Activated CD8-positive, alpha-beta memory T cell treated with anti-CD3 and anti-CD28 coated beads, Interleukin-2, amount 50 U/mL, for 4 hours (primary cell): ENCODE measurements around the gene SLC30A4.
A peak's percentile ranks its signal among the peaks of the same experiment; 100 is the strongest.

ENCODE experiments used
- DNase-seq: peaks from one replicate; pipeline ENCODE4 v3.0.0-alpha.2; 2020

SLC30A4 gene

DNA sequence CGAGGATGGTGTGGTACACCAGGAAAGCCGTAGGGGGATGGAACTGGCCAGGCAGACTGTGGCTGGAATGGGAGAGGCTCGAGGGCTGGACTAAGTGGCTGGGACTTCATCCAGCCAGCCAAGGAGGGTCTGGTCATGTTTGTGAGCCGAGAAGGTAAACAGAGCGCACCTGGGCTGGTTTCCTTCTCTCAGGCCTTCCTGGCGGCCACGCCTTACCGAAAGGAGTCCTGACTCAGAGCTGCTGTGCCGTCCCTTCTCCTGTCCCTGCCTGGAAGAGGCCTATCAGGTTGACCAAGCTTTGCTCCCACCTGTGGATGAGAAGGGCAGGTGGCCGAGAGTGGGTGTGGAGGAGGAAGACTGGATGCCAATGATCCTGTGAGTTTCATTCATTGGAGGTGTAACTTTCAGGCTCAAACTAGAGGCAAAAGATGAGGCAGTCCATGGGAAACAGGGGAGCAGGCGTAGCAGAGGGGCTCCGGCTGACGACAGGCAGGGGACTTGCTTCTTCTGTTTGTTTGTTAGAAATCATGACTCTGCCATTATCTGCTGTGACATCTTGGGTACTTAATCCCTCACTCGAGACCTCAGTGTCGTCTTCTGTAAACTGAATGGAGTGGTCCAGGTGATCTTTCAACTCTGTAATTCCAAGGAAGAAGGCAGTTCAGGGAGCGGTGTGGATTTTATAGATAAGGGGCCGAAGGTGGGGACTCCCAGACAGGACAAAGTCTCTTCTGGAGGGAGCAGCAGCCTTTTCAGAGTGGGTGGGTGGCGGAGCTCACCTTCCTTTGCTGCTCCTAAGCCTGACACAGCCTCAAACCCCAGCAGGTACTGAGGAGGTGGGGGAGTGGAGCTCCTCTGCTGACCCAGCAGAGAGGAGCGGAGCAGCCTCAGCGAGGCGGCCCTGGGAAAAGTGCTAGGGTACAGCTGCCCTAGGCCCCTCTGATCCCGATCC, 72.4 kb downstream of the SLC30A4 start:
- DNase-seq: no peak

DNA sequence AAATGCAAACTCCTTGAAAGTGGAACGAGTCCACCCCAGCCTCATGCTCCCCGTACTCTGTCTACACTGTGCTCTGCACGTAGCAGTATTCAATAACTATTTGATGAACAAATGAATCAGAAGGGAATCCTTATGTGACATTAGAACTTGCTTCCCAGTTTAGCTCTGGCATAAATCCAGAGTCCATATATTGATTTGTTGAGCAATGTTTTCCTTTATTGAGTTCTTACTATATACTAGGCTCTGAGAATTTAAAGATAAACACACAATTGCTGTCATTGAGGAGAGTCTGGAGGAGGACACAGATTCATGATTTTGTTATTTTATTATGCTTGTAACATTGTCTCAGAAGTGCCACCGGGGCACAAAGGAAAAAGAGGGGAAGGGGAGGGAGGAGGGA, 73.2 kb downstream of the SLC30A4 start:
- no peak for DNase-seq

DNA sequence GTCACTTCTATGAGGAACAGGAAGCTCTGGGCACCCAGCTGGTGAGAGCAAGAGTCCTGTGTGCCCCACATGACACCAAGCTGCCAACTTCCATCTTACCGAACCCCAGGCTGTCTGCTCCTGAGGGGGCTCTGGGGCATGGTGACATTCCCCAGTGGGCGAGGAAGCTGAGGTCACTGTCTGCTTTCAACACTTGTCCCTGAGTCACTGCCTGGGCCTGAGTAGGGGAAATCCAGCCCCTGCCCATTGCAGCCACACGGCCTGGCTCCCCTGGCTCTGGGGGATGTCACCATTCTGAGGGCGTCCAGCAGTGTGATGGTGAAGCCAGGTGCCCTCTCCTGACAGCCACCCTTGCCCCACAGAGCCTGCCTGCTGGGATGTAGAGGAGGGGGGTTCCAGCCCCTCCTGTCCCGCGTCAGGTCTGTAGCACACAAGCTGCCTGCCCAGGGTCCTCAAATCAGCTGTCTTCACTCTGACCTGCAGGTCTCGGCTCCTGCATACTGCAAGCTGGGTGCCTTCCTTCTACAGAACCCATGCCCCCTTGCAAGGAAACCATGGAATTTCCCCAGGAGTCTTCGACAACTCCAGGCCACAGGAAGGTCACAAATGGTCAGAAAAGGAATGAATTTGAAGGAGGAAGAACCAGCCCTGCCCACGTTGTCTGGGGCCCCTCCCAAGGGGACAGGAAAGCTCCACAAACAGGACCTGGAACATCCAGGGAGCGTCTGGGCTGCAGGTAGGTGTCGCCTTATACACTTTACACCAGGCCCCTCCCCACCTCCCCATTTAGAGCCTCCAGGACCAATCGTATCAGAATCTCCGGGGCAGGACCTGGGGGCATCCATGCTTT, 74.3 kb downstream of the SLC30A4 start:
- no peak for DNase-seq

DNA sequence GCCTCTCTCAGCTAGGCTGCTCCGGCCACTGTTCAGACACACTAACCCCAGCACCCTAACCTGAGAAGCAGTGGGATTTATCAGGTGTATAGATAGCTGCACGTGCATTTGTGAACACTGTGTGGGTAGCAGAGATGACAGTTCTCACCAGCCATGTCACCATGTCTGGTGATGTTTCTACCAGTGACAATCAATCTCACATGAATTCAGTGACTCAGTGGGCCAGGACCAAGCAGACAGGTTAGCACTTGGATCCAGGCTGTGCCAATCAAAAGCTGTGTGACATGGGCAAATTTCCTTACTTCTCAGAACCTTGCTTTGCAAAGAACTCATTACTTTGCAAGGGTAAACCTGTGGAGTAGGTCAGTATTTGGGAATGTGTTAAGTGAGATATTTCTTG, 78.9 kb downstream of the SLC30A4 start:
- DNase-seq: no peak

DNA sequence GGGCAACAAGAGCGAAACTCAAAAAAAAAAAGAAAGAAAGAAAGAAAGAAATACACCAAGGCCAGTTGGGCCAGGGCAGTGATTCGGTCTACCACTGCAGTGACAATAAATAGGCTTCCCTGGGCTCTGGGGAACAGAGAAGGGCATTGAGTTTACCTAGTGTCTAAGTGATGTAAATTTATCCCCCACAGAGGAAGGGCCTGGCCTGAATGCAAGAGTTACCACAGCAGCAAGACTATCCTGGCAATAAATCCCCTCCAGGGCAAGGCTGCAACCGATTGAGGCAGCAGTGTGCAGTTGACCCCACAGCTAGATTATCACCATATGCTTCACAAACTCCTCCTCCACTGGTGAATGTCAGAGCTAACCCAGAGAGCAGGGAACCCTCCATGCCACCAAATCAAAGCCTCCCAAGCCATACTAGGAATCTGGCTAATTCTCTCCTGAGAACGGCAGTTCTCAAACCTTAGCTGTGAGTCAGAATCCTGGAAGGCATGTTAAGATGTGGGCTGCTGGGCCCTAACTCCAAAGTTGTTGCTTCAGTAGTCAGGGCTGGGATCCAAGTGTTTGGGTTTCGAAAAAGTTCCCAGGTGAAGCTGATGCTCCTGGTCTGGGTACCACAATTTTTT, 79.9 kb downstream of the SLC30A4 start:
- no peak for DNase-seq

DNA sequence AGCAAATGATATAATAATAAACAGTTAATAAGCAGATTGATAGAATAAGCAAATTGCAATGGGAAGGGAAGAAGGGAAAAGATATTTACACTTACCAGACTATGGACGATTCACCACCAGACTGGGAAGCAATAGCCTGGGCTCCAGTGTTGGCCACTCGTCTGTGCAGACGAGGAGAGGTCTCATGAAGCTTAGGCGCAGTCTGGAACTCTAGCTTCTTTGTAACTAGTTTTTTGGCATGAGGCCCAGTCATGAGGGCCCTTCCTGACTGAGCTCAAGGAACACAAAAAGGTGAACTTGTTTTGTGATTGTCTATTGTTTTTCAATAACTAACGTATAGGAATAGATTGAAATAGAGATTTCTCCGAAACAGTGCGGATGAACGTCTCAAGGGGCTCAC, 80.9 kb downstream of the SLC30A4 start:
- no peak for DNase-seq

DNA sequence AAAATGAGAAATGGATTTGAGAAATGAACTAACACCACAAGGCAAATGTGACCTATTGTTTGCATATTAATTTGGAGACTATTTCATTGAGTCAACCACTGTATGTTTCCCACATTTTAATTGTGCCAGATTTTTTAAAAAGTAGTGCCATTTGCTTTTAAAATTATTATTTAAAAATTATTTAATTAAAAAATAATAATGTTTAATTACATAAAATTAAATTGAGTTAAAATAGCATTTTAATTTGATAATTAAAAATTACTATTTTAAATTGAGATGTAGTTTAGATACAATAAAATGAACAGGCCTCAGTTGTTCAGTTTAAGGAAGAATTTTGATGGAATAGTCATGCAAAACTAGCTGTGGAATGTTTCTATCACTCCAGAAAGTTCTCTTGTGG, 81.5 kb downstream of the SLC30A4 start:
- no peak for DNase-seq

DNA sequence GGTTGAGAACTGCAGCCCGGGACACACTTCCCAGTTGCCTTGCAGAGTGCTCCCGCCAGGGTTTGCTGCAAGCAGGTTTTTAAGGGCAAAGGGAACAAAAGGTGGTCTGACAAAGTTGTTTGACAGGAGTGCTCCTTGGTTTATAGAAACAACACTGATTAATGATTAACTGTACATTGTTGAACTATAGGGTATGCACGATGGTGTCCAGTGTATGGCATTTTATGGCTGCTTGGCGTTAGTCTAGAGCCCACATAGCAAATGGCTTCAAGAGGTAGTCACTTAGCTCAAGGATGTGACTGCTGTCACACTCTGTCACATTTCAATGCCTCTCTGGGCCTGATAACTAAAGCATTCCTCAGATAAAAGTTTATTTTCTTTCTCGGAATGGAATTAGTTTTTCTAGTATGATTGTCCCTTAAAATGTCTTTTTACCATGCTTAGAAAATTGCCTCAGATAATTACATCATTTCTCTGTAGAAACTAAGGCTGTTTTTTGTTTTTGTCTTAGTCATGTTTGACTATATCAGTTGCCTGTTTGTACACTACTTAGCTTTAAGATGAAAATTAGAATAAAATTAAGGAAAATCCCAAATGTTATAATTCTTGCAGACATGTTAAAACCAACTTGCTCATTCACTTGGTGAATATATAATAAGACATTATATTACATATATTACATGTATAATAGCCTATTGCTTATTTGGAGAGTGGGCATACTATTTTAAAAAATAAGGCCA, 82.9 kb downstream of the SLC30A4 start:
- no peak for DNase-seq

DNA sequence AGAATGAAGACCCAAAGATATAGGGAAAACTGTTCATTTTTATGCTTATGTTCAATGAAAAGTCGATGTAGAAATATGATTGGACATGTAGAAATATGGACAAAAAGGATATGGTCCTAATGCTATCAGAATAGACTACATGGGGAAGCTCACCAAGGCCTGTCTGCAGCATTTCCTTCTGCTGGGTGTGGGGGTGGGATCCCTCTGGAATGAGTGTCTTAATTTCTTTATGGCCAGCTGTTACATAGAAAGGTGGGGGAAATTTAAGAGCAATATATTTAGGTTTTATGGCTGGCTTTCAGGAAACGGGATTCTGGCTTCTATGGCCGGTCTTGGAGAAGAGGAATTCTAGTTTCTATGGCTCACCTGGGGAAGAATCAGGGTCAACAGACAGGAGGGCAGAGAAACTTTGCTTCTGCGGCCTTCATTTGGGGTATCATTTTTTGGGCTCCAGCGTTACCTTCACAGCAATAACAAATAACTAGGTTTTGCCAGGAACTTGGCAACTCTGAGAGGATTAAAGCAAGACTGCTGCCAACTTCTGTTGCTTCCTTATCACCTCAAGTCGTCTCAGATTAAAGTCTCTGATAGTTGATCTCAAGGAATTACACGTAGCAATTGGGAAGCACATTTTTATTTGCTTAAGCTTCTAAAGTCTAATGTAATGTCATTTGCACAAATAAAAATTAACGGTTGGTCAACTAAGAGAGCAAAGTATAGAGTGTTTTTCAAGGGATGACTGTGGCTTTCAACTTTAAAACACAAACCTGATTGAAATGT, 87.2 kb downstream of the SLC30A4 start:
- DNase-seq: no peak

DNA sequence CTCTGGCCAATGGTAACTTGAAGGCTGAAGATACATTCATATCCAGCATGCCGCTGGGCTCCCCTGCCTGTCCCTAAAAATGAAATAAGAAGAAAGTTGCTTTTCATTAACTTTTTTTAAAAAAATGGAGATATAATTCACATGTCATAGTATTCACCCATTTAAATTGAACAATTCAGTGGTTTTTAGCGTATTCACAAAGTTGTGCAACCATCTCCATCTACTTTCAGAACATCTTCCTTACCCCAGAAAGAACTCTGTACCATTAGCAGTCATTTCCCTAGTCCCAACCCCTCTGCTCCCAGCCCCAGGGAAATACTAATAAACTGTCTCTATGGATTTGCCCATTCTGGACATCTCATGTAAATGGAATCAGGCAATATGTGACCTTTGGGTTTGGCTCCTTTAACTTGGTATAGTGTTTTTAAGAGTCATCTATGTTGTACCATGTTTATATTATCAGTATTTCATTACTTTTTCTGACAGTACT, 88.4 kb downstream of the SLC30A4 start:
- no peak for DNase-seq

DNA sequence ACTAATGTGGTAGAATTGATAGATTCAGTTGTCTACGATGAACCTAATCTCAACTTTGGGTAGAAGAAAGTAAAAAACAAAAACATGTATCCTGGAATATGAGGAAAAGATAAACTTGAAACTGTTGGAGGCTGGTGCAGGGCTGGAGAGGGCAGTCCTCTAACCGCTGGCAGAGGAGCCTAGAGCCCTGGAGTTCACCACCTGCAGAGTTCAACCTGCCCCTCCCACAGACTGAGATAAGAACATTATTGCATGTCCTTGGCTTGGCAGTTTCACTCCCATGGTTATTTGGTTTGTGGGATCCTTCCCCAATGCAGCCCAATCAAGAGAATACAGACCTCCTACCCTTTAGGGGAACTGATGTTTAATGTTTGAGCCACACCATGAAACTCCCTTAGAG, 91.0 kb downstream of the SLC30A4 start:
- no peak for DNase-seq

DNA sequence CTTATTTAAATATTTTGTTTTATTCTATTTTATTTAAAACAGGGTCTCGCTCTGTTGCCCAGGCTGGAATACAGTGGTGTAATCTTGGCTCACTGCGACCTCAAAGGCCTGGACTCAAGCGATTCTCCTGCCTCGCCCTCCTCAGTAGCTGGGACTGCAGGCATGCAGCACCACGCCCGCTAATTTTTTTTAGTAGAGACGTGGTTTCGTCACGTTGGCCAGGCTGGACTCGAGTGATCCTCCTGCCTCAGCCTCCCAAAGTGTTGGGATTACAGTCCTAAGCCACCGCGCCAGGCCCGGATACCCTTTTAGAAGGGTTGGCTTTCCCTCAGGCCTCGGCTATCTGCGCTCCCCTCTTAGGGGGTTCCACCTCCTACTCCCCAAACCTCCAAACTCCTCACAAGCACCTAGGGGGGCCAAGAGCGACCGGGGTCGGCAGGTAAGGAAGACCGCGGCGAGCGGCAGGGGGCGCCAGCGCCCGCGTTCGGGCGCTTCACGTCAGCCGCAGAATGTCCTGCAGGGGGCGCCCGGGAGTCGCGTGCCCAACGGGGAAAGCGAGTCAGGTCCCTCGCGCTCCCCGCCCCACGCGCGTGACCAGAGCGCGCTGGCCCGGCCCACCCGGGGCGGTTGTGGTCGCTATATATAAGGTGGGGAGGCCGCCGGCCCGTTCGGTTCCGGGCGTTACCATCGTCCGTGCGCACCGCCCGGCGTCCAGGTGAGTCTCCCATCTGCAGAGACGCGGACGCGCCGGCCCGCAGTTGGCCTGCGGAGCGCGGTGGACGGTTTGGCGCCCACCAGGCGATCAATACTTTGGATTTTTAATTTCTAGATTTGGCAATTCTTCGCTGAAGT, 92.4 kb downstream of the SLC30A4 start:
- peak; percentile 89 for DNase-seq
